NCI-H1092 (cell line): Measurements from ENCODE around the gene SCAPER.
"Not testable (repeated sequence)": the region's sequence is repeated elsewhere in the genome, so short reads cannot be mapped to it uniquely, and the experiment has no call there.

Experiments used
- DNase-seq: peaks from one replicate; lab custom pipeline; 2025; lab: John Stamatoyannopoulos, UW

The SCAPER gene

DNA sequence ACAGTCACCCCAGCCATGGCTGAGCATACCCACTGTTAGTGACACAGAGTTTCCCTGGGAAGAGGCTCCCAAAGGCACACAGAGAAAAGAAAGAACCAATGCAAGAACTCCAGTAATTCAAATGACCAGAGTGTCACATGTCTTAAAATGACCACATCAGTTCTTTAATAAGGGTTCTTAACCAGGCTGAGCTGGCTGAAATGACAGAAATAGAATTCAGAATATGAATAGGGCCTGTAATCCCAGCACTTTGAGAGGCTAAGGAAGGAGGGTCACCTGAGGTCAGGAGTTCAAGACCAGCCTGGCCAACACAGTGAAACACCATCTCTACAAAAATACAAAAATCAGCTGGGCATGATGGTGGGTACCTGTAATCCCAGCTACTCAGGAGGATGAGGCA is 54.8 kb downstream of the SCAPER start:
- not testable (repeated sequence) for DNase-seq

DNA sequence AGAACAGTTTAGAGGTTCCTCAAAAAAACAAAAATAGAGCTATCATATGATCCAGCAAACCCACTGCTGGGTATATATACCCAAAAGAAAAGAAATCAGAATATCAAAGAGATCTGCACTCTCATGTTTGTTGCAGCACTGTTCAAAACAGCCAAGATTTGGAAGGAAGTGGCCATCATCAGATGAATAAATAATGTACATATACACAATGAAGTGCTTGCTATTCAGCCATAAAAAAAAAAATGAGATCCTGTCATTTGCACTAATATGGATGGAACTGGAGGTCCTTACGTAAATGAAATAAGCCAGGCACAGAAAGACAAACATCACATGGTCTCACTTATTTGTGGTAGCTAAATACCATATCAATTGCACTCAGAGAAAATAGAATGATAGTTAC is 58.4 kb downstream of the SCAPER start:
- DNase-seq: no peak

DNA sequence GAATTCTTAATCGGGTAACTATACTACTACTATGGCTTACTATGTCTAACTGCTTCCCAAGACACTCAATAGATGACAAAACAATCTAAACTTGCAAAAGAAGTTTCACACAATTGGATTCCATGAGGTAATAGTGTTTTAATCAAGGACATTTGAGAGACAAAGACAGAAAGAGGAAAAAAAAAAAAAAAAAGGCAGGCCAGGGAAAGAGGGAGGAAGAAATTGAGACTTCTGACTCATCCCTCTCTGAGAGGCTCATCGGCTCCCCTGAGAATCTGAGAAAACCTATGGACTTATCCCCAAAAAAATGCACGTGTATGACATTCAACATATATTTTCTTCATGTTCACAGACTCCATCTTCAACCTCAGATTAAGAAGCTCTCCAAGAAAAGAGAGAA is 61.0 kb downstream of the SCAPER start:
- DNase-seq: no peak

DNA sequence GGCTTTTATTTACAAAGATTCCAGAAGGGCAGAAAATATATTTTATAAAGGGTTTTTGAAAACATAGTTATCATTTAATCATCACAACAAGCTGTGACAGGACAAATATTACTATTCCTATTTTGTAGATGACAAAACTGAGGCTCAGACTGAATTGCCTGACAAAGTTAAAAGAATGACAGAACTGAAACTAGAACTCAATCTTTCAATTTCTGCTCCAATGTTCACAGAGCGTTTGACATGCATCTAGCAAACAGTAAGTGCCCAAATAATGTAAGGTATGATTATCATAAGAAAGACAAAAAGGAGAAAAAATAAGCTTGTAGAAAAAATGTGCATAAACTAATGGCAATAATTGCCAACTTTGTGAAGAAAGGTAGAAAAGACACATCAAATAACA is 61.9 kb downstream of the SCAPER start:
- no peak for DNase-seq

DNA sequence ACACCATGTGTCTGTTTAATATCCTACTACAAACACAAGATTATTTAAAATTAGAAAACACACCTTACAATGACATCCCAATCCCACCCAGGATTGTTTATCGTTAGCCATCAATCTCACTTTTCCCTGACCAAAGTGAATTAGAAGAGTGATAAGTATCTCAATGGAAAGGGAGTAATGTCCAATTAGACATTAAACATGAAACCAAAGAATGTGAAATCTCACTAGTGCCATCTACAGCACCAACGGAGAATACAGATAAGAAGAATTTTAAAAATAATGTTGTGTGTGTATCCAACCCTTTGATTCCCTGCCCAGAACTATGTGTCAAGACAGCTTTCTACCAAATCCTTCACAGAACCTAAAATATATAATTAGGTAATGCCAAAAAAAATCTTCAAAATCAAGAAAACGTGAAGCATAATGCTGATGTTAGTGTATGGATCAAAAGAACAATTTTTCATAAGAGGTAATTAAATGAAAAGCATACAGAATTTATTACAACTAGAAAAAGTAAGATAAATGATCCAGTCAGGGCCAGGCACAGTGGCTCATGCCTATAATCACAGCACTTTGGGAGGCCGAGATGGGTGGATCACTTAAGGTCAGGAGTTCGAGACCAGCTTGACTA is 64.2 kb downstream of the SCAPER start:
- no peak for DNase-seq

DNA sequence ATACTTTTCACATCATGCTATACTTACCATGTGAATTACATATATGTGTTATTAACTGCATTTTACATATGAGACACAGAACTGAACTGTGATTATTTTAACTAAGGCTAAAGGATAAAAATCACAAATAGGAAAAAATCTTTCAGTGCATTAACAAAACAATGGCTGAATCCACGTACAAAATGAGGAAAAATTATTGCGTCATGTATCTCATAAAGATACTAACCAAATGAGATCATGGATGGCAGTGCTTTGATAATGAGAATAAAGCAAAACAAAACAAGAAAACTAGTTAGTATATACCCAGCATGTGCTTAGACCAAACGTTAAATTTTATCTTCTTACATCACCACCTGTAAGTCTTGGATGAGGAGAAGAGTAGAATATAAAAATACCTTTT is 66.0 kb downstream of the SCAPER start:
- DNase-seq: no peak

DNA sequence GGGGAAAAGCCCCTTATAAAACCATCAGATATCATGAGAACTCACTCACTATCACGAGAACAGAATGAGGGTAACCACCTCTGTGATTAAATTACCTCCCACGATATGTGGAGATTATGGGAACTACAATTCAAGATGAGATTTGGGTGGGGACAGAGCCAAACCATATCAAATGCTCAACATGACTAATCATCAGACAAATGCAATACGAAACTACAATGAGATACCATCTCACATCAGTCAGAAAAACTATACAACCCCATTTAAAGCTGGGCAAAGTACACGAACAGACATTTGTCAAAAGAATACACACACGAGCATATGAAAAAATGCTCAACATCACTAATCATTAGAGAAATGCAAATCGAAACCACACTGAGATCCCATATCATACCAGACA is 67.7 kb downstream of the SCAPER start:
- DNase-seq: no peak

DNA sequence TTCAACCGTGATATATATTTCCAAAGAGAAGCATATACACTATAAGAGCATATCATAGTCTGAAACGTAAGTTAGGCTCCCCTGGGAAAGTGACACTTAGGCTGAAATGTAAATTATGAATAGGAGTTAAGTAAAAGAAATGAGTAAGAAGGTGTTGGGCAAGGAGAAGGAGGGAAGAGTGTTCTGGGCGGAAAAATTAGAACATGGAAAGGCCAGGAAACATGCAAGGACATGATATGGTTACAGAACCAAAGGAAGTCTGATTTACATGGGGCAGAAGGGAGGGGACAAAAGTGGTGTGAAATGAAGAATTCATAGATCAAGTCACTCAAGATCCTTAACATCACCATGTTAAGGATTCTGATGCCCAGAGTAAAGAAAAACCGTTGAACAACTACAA is 75.2 kb downstream of the SCAPER start:
- DNase-seq: no peak

DNA sequence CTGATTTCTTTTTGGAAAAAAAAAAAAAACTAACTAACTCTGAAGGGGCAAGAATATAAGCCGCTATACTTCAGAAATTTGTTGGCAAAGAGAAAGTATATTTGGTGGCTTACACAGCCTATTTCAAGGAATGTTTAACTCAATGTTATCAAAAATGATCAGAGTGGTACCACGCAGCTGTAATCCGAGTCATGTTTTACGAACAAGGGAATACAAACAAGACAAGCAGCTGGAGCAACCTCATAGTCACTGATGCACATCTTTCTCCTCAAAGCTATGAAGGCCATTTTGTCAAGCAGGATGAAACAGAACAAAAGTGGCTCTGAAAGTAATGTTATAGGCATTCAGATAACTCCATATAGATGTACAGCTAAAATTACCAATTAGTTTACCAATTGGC is 81.2 kb downstream of the SCAPER start:
- peak; percentile 89 for DNase-seq

DNA sequence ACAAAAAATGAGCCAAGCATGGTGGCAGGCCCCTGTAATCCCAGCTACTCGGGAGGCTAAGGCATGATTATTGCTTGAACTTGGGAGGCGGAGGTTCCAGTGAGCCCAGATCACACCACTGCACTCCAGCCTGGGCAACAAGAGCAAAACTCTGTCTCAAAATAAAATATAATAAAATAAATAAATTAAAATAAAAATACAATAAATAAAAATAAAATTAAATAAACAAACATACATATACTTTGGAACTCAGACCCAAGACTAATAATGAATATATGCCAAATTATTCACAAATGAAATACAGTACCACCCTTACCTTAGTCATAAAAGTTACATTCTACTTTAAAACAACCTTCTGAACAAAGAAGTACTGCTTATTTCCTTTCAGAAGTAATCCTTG is 81.8 kb downstream of the SCAPER start:
- DNase-seq: no peak

DNA sequence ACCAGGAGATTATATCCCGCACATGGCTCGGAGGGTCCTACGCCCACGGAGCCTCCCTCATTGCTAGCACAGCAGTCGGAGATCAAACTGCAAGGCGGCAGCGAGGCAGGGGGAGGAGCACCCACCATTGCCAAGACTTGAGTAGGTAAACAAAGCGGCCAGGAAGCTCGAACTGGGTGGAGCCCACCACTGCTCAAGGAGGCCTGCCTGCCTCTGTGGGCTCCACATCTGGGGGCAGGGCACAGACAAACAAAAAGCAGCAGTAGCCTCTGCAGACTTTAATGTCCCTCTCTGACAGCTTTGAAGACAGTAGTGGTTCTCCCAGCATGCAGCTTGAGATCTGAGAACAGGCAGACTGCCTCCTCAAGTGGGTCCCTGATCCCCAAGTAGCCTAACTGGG is 86.2 kb downstream of the SCAPER start:
- not testable (repeated sequence) for DNase-seq

DNA sequence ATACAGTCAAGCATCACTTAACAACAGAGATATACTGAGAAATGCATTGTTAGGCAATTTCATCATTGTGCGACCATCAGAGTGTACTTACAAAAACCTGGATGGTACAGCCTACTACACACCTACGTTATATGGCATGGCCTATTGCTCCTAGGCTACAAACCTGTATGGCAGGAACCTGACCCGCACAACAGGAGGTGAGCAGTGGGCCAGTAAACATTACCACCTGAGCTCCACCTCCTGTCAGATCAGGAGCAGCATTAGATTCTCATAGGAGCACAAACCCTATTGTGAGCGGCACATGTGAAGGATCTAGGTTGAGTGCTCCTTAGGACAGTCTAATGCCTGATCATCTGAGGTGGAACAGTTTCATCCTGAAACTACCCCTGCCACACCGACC is 89.7 kb downstream of the SCAPER start:
- DNase-seq: no peak

DNA sequence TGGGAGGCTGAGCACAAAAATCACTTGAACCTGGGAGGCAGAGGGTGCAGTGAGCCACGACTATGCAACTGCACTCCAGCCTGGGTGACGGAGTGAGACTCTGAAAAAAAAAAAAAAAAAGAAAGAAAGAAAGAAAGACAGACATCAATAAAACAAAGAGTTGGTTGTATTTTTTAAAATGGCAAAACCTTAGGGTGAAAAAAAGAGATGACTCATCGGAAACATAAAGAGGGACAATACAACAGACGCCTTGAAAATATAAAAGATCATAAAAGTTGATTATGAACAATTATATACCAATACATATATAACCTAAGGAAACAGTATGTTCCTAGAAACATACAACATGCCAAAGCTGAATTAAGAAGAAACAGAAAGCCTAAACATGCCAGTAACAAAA is 92.8 kb downstream of the SCAPER start:
- no peak for DNase-seq

DNA sequence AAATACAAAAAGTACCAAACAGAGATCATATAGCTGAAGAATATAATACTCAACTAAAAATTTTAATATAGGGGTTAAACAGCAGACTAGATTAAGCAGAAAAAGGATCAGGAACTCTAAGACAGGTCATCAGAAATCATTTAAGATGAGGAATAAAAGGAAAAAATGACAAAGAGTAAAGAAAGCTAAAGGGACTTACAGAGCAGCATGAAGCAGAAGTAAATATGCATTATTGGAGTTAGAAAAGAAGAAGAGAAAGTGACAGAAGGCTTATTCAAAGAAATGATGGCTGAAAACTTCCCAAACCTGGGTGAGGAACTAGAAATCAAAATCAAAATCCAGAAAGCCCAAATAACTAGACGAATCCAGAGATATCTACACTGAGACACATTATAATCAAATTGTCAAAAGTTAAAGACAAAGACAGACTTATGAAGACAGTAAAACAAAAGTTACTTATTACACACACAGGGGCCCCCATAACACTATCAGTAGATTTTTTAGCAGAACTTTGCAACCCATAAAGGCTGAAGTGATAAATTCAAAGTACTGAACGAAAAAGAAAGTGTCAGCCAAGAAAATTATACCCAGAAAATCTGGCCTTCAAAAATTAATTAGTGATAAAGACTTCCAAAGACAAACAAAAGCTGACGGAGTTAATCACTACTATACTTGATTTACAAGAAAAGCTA is 95.6 kb downstream of the SCAPER start:
- no peak for DNase-seq

DNA sequence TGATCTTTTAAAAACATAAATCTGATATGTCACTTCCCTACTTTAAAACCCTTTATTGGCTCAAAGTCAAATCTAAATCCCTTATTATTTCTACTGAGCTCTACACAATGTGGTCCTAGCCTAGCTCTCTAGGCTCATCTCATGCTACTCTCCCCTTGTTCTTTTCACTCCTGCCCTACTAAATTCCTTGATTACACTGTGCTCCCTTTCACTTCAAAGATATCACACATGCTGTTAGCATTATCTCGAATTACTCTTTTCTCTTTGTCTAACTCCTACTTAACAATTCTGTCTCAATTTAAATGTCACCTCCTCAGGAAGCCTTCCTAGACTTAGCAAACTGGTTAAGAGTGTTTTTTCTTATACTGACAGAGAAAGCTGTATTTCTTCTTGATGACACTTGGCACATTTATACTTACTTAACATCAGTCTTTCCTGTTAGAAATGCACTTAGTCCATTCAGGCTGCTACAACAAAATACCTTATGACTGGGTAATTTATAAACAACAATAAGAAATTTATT is 102.0 kb downstream of the SCAPER start:
- no peak for DNase-seq

DNA sequence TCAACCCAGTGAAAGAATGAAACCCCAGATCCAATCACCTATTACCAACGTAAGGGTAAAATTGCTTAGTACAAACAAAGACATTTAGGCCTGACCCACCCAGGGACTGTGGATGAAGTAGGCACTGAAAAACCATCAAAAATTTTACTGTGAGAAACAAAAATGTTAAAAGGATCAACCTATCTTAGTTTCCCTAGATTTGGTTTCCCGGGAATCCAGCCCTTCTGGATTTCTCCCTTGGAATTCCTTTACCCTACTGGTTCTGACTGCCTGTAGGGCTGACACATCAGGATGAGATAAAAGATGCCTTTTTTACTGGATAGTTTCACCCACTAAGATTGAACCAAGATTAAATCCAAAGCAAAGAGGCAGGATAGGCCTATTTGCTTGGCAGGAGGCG is 102.7 kb downstream of the SCAPER start:
- no peak for DNase-seq

DNA sequence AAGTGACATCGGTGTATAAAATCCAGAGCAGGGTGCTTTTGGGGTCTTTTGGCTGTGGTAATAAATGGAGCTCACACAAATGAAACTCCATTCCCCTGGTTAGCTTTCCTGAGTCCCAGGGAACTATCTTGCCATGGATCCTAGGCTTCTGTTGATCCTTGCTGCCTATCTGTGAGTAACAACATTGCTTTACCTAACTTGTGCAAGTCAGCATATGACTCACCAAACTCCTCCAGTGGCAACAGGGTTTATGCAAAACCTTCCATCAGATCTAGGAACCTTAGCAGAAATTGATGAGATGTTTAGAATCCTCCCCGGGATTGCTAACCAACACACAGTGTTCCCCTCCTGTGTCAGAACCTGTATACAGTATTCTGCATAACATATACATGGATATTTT is 105.4 kb downstream of the SCAPER start:
- no peak for DNase-seq

DNA sequence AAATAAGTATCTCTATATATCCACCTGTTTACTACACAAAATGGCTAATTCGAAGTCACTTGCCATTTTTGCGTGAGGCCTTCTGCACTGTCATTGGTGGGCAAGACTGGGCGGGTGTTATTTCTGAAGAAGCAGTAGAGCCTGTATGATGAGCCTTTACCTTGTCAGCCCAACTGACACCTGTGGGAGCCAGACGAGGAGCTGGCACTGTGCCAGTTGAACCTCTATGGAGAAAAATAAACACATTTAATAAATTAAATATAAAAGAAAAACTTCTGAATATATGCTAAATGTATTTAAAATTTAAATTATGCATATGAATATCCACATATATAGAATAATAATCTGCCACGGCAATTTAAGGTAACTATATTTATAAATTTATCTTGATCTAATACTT is 109.9 kb downstream of the SCAPER start:
- no peak for DNase-seq

DNA sequence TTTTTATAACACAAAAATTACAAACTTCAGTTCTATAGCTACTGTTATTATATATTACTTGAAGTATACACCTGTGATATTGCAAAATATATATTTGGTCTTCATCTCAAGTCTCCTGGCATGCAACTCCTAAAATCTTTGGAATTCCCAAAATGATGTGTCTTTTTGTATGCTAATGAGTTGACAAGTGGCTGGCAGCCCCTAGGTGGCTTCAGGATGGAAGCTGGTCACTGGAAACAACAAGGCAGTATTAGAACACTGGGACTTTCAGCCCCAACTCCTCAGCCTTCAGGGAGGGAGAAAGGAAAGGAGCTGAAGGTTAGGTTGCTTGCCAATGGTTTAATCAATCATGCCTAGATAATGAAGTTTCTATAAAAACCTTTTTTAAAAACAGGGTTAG is 112.0 kb downstream of the SCAPER start:
- DNase-seq: no peak

DNA sequence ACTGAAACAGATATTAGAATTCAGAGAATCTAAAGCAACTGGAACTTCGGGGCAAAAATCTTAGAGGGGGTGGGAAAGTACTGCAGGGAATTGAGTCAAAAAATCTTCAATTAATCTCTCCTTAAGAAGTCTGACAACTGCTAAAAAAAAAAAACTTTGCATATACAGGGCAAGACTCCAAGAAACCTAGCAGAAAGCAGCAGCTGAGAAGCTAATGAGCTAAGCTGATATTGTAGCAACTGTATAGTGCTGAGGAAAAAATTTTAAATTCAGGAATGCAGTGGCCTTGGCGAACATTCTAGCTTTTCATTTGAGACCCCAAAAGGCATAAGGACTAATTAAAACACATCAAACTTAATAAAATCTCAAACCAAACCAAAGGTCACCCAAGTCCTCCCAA is 113.6 kb downstream of the SCAPER start:
- no peak for DNase-seq

DNA sequence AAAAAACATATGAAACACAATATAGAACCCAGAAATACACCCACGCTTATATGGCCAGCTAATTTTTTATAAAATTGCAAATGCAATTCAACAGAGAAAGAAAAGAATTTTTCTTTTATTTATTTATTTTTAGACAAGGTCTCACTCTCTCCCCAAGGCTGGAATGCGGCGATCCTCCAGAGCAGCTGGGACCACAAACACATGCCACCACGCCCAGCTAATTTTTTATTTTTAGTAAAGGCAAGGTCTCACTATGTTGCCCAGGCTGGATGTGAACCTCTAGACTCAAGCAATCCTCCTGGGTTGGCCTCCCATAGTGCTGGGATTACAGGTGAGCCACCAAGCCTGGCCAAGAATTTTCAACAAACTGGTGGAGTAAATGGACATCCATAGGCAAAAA is 117.9 kb downstream of the SCAPER start:
- DNase-seq: no peak

DNA sequence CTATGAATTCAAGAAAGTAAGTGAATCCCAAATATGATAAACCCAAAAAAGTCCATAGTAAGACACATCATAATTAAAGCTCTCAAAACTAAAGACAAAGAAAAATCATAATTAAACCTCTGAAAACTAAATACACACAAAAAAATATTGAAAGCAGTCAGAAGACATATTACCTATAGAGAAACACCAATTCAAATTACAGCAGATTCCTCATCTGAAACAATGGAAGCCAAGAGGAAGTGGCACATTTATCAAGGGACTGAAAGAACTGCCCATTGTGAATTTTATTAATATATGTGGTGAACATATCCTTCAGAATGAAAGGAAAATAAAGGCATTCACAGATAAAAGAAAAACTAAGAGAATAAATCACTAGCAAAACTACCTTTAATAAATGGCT is 128.2 kb downstream of the SCAPER start:
- DNase-seq: no peak

DNA sequence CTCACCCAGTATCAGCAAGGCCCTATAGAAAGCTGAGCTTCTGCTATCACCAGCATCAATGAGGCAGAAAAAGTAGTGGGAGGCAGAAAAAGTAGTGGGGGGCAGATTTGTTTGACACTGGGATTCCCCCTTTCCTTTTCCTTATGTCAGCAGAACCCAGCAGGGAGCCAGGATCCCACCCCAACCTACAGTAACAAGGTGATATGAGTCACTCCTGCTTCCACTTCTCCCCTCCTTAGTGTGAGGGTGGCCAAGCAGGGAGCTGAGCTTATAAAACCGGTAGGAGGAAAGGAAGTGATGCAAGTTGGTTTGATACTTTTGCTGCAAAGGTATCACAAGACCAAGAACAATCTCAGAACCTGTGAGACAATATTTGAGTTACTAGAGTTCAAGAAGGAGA is 128.7 kb downstream of the SCAPER start:
- no peak for DNase-seq

DNA sequence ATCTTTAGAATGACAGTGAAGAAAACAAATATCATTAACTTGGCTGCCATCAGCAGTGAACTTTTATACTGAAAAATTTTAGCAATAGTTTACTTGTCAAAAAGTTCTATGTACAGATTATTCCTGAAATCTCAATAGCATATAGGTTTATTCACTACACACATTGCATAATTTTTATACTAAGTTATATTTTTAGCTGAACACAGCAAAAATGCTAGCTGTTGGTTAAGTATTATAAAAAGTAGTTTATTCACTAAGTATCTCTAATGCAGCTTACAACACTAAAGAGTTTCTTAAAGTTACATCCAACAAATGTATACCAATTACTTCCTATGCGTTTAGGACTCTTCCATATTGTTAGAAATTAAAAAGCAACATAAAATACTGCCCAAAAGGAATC is 131.9 kb downstream of the SCAPER start:
- DNase-seq: no peak
